ENCODE data around the gene ZNF415.
"Not testable (repeated sequence)": the region's sequence is repeated elsewhere in the genome, so short reads cannot be mapped to it uniquely, and the experiment has no call there.

The ZNF415 gene

DNA sequence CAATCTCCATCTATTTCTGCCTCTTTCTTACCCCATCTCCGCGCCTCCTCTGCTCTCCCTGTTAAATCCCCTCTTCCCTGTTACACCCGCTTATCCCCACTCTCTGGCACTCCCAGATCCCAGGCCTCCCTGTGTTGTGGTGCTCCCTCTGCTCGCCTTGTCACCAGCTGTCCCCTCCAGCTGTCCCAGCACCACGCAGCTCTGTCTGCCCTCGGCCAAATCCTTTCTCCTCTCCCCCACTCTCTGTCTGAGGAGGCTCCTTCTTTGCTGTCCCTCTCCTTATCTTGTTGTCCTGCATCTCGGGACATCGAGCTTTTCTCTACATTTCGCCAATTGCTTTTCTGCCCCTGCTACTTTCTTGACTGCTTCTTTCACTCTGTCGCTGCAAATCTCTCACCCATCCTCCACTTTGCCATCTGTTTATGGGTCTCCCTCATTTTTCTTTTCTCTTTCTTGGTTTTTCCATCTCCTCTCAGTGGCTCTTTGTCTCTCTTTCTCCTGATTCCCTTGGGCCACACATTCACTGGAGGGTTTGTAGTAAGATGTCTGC lies 30.4 kb downstream of the ZNF415 start:
- DNase-seq, result no peak

DNA sequence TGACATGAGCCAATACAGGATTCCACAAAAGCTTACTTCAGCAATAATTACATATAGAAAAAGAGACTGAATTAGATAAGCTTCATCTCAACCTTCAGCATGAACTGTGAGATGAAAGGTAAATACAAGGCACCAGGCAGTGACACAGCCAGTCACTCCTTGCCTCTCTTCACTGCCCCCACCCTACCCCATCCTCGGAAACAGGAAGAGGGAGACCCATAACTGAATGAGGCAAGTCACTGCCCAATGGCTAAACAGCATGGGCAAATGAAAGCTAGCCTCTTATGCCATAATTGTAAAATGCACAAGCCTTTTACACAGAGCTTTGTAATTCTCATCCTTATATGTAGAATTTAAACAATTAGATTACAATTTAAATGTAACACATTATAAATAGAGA lies 31.2 kb downstream of the ZNF415 start:
- DNase-seq, result no peak

DNA sequence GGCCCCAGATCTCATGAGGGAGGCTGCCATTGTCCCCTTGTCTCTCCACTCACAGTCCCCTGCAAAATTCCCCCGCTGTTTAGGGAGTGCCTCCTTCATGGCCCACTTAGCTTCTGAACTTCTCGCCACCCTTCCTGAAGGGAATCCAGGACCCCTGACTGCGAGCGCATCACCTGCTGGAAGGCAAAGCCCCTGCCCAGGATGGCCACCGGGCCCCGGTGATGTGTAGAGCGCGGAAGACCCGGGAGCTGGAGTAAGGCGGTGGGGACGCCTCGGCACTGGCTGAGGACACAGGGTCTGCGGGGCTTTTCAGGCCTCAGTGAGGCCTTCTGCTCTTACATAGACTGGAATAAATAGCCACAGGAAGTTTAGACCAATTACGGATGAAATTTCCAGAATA lies 34.1 kb downstream of the ZNF415 start:
- DNase-seq, result not testable (repeated sequence)

DNA sequence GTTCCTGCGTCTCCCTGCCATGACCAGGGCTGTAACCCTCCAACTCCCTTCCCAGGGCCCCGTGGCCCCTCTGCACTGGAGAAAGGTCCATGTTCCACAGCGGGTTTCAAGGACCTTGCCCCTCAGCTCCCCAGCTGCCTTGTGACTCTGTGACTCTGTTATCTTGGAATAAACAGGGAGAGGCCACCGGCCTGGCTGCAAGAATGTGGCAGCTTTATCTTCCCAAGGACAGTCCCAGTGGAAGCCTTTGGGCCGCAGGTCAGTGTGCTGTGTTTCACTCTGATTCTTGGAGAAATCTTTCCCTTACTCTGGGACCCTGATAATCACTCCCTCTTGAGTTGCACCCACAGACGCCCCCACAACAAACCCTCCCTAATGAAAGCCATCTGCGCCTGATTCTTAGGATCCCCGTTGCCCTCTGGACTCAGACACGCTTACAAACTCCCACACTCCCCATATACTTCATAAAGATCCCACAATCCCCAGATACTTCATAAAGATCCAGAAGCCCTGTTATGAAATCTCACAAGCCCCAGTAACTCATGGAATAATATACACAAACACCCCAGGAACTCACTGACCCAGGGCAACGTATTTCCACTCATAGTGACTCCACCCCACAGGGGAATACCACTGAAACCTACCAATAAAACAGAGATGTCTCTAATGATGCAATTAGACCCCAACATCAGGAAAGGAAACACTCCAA lies 35.6 kb downstream of the ZNF415 start:
- not testable (repeated sequence) for DNase-seq

DNA sequence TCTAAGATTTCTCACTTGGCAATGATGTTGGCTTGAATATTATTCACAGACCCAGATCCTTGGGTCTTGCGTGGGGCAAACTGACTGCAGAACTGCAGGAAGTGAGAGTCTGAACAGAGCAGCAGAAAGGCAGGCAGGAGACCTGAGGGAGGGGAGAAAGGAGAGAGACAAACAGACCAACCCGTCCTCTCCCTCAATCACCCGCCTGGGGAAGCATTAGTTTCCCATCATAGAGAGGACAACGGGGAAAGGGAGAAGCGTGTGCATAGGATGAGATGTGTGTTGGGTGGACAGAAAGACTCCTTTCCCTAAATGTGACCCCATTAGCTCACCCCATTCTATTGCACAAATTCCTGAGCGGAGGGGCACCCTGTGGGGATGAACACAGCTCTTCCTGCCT lies 36.1 kb downstream of the ZNF415 start:
- DNase-seq, result not testable (repeated sequence)

DNA sequence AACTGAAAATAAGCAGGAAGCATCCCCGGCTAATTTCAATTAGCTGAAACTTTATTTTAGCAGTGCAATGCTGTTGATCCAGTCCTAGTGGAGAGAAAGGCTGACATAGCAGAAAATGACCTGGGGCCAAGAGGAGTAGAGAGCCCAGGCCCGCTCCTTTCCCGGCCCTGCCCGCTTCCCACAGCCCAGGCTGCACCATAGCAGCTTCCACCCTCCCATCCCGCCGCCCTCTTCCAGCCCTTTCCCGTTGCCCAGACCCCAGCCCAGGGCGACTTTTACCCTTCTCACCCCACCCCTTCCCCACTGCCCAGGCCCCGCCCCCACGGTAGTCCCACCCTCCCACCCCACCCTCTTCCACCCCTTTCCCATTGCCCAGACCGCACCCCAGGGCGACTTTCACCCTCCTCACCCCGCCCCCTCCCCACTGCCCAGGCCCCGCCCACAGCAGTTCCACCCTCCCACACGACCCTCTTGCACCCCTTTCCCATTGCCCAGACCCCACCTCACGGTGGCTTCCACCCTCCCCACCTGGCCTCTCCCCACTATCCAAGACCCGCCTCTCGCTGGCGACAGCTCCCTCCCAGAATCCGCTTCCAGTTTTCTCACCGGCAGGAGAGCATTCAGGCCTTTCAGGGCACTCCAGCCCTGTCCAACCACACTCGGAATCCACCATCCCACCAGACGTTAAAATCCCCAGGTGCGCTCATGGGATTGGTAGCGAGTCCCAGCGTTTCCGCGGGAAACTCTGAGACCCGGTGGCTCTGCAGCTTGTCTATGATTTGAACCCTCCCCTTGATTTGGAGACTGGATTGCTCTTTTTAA lies 37.7 kb downstream of the ZNF415 start:
- DNase-seq, result no peak

DNA sequence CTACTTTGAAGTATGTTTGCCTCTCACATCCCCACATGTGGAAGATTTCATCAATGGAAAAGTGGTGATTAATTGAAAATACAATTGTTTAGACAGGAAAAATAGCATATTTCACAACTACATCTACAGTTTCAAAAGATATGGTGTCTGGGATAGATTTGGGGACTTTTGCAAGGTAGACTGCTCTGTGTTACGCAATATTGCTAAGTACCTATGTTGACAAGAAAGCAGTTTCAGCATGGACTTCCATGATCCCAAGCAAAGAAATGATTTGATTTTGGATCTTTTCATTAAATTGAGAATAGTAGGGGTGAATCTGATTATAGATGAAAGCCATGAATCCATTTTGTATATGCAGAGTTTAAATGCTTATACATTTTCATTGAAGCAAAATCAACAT lies 40.0 kb downstream of the ZNF415 start:
- DNase-seq, result no peak

DNA sequence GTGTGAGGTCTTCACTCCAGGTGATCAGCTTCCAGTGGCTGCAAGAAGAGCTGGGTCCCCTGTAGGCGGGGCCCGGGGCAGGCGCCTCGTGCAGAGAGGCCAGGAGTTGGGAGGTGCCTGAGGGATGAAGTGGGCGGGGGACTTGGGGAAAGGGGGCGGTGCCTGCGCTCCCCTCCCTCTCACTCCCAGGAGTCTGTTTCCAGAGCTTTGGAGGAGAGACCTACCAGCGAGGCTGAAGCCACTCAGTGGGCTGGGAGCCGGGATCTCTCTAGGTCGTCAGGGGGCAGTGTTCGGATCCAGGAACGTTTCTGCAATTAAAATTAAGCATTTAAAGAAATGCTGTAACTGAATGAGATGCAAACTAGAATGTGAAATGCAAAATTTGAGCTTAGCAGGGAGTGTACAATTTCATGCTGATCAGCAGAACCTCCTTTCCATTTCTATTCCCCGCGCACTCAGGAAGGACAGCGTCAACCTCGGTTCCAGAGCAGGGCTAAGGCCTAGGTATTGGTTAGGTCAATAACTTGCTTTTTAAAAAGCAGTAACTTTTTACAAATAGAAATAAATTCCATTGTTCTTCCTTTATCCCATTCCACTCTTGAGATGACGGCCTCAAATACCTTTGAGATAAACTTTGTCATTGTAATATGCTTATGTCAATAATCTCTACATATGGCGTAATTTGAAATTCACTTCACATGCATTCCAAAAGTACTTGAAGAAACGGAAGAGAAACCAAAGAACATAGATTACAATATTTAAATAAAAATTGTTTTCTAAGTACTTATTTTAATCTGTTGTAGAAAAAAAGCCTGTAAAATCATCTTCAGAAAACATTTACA lies 41.1 kb downstream of the ZNF415 start:
- no peak for DNase-seq

DNA sequence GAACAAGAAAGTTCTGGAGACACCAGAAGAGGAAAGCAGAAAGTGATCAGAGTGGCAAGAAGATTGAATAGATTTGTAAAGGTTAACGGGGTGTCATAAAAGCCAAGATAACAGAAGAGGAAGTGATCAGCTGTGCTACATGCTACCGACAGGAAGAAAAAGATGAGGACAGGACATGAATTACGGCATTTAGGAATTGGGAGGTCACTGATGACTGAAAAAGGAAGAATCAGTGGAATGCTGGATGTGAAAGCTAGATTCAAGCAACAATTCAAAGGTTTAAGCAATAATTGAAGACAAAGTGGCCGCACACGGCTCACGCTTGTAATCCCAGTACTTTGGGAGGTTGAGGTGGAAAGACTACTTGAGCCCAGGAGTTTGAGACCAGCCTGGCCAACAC lies 44.6 kb downstream of the ZNF415 start:
- no peak for DNase-seq

DNA sequence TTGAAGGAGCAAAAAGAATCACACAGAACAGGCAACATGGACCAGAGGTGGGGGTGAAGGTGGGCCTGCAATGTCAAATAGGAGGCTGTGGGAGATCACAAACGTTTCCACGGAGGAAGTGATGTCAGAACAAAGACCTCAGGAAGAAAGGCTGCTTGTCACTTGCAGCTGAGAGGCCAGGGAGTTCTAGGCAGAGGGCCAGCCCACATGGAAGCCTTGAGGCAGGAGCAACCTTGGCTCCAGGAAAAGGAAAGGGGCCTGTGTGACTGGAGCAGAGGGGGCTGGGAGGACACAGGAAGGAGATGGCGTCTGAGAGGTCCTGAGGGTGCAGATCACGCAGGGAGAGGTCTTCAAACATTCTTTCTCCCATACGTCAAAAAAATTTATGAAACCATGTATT lies 45.8 kb downstream of the ZNF415 start:
- DNase-seq, result no peak

DNA sequence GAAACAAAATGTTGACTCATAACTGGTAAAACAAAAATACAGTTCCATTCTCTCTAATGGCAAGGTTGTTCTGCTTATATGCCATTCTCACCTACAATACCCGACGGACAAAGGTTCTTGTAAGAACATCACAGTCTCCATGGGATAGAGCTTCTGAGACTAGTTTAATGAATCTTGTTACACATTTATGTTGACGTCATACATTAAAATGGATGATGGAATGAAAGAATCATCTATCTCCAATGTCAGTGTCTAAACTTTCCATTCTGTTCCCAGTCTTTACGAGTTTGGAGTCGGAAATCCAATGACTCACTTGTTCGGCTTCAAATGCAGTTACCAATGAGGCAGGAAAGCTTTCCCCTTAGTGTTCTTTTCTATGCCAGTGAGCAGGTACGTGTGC lies 47.2 kb downstream of the ZNF415 start:
- no peak for DNase-seq

DNA sequence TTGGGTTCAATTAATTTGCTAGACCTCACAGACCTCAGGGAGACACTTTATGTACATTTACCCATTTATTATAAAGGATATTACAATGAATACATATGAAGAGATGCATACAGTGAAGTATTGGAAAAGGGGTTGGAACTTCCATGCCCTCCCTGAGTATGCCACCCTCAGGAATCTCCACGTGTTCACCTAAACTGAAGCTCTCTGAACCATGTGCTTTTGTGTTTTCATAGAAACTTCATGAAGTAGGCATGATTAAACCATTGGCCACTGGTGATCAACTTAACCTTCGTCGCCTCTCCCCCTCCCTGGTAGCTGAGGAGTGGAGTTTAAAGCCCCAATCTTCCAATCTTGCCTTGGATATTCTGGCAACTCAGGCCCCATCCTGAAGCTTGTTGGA lies 49.8 kb downstream of the ZNF415 start:
- DNase-seq, result no peak

DNA sequence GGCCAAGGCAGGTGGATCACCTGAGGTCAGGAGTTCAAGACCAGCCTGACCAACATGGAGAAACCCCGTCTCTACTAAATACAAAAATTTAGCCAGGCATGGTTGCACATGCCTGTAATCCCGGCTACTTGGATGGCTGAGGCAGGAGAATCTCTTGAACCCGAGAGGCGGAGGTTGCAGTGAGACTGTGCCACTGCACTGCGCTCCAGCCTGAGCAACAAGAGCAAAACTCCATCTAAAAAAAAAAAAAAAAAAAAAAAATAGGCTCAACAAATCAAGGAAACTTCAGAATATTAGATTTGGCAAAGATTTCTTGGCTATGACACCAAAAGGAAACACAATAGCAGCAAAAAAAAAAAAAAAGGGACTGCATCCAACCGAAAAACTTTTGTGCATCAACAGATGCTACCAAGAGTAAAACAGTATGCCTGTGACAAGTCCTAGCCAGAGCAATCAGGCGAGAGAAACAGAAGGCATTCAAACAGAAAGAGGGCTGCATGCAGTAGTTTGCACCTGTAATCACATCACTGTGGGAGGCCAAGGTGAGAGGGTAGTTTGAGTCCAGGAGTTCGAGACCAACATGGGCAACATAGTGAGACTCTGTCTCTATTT lies 53.3 kb downstream of the ZNF415 start:
- DNase-seq, result no peak

DNA sequence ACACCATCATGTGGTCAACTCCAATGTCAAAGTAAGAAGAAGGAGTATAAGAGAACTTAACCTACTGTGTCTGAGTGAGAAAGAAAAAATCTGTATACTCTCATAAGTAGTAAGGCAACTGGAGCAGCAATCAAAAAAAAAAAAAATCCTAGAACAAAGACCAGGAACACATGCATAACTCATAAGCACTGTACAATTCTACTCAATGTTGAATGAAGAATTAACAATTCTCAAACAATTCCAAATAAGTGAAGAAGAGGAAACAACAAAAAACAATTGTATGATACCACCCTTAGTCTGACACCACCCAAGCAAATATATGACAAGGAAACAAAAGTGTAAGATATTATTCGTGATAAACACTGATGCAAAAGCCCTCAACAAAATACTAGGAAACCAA lies 54.0 kb downstream of the ZNF415 start:
- DNase-seq, result no peak

DNA sequence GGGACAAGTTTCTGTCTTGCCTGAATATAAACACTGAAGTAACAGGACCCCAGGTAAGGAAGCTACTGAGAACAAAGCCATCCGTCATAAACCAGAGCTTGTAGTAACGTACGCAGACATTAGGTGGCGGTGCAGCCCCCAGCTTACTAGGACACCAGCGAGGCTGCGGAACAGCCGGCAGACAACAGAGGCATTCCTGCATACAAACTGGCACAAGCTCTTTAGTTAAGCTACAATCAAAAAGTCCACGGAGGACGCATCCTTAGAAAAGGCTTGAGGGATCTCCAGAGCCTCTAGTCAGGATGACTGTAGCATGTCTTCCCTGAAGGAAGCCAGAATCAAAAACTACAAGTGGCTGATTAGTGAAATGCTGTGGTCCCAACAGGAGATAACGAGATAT lies 55.7 kb downstream of the ZNF415 start:
- no peak for DNase-seq

DNA sequence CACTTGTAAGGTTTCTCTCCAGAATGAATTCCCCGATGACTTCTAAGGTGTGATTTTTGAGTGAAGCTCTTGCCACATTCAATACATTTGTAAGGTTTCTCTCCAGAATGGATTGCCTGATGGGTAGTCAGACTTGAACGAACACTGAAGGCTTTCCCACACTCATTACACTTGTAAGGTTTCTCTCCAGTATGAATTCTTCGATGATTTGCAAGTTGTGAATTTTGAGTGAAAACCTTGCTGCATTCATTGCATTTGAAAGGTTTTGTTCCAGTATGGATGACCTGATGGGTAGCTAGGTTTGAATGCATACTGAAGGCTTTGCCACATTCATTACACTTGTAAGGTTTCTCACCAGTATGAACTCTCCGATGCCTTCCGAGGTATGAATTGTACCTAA lies 63.9 kb downstream of the ZNF415 start:
- DNase-seq, result no peak

DNA sequence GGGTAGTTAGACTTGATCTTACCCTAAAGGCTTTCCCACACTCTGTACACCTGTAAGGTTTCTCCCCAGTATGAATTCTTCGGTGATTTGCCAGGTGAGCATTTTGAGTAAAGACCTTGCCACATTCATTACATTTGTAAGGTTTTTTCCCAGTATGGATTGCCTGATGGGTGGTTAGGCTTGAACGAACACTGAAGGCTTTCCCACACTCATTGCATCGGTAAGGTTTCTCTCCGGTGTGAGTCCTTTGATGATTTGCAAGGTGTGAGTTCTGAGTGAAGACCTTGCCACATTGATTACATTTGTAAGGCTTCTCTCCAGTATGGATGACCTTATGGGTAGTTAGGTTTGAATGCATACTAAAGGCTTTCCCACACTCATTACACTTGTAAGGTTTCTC lies 64.5 kb downstream of the ZNF415 start:
- DNase-seq, result no peak

DNA sequence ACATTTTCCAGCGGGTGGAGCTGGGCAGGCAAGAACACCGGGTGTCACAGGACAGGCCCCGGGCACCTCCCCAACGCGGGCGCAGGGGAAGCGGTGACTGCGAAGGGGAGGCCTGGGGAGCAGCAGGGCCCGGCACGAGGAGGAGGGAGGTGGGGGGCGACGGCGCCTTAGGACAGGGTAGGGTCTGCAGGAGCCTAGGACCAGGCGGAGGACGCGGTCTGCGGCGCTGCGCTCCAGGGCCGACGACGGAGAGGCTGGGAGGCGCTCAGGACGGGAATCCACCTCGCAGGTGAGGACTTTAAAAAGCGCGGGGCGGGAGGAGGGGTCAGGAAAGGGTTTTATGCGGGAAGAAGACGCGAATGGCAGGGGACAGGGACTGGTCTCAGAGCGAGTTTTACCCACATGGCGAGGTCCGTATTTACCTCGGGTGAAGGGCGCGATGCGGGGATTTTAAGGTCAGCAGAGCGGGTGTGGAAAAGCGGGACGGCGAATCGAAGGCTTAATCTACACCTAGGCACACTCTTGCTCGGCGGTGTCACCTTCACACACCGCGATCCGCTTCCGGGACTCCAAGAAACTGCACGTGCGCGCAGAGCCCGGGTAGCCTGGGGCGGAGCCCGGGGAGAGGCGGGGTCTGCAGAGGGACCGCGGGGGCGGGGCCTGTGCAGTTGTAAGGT lies 74.7 kb downstream of the ZNF415 start:
- no peak for DNase-seq

Measured in activated naive CD4-positive, alpha-beta T cell treated with anti-CD3 and anti-CD28 coated beads, Interleukin-2, amount 50 U/mL, for 16 hours (primary cell).